NOMO-1 treated with DMSO at 0.1 percent for 48 hours (cell line): ENCODE measurements around the gene HSBP1L1.

ENCODE experiments used
- DNase-seq: peaks from one replicate; lab custom pipeline; 2025; ENCODE audit not compliant: unreplicated experiment; lab: John Stamatoyannopoulos, UW

The HSBP1L1 gene

GRCh38 chr18:79928563-79928960 lies 35.9 kb upstream of the HSBP1L1 start:
- no peak for DNase-seq

DNA sequence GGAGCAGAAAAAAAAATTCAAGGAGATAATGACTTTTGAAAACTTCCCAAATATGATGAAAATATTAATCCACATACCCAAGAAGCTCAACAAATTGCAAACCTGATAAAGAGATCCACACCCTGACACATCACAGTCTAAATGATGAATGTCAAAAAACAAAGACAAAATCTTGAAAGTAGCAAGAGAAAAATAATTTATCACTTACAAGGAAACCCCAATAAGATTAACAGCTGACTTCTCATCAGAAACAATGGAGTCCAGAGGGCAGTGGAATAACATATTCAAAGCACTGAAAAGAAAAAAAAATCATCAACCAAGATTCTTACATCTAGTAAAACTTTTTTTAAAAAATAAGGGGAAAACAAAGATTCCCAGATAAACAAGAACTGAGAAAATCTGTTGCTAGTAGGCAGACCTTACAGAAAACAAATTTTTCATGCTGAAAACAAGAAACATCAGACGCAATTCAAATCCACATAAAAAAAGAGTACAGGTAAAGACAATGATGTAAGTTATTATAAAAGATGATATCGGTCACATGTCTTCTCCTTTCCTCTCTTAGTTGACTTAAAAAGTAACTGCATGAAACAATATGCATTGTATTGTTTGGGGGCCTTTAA lies 34.3 kb upstream of the HSBP1L1 start:
- peak; percentile 12 for DNase-seq

DNA sequence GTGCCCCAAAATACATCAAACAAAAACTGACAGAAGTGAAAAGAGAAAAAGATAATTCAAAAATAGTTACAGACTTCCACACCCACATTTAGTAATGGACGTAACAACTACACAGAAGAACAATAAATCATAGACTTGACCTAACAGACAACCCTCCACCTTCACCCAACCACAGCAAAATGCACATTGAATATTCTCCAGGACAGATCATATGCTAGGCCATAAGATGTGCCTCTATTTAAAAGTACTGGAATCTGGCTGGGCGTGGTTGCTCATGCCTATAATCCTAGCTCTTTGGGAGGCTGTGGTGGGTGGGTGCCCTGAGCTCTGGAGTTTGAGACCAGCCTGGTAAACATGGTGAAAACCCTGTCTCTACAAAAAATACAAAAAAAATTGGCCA lies 33.0 kb upstream of the HSBP1L1 start:
- no peak for DNase-seq

DNA sequence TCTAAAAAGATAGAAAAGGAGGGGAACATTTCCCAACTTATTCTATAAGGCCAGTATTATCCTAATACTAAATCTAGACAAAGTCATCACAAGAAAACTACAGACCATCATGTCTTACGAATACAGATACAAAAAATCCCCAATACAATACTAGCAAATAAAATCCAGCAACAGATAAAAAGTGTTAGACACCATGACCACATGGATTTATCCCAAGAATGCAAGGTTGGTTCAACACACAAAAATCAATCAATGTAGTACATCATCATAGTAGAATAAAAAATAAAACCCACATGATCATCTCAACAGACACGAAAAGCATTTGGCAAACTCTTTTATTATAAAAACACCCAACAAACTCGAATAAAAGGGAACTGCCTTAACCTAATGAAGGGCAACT lies 31.5 kb upstream of the HSBP1L1 start:
- no peak for DNase-seq

DNA sequence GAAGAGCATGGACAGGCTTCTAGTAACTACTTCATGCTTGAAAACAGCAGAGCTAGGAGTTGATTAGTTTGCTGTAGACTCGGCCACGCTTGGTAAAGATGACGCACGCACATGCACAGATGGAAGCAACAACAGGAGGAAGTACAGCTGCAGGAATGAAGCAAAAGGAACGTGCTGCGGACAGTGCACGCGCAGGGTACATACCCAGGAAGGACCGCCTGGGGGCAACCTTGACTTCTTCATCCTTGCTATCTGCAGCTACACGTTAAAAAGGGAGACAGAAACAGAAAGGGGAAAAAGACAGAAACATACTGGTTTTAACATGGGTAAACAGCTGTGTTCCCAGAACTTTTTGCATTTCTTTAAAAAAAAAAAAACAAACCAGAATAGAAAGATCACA lies 30.7 kb upstream of the HSBP1L1 start:
- no peak for DNase-seq

GRCh38 chr18:79934311-79935097 lies 29.9 kb upstream of the HSBP1L1 start:
- no peak for DNase-seq

DNA sequence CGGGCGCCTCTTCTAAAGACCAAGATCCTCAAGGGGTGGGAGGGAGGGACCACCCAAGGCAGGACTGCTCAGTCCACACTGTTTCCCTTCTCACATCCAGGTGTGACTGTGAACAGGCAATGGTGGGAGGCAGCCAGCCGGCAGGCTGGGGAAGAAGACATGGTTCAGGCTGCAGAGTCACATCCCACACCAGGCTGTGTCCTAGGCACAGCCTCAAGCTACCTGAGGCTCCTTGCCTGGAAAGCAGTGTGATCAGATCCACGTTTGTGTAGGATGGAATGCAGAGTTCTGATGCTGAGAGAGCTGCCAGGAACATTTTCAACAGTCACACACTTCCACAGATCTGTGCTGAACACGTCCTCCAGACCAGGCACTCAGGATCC lies 29.4 kb upstream of the HSBP1L1 start:
- DNase-seq: no peak

DNA sequence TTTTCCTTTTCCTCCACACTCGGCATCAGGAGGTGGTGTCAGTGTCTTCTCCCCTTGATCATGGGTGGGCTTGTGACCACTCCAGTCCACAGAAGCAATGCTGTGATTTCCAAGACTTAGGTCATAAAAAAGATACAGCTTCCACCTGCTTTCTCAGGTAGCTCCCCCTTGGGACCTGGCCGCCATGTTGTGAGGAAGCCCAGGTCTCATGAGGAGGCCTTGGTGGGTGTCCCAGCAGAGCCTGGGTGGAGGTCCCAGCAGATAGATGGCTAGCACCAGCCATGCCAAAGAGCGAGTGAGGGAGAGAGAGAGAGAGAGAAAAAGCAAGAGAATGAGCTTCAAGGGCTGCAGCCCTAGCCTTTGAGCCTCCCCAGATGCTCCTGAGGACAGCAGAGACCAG lies 28.9 kb upstream of the HSBP1L1 start:
- DNase-seq: no peak

DNA sequence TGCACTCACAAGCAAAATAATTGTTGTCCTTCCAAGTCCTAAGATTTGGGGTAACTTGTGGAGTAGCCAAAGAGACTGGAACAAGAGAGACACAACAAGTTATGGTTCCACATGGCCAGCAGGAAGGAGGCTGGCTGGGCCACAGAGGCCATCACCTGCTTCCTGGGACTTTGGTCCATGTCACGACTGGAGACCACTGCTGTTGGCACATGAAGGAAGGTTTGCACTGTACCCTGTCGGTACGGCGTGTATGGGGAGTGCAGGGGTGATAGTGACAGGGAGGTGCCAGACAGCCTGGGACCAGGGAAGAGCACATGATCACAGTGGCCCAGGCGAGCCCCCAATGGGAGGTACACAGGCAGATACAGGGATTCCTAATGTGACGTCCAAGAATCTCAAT lies 28.5 kb upstream of the HSBP1L1 start:
- DNase-seq: no peak

DNA sequence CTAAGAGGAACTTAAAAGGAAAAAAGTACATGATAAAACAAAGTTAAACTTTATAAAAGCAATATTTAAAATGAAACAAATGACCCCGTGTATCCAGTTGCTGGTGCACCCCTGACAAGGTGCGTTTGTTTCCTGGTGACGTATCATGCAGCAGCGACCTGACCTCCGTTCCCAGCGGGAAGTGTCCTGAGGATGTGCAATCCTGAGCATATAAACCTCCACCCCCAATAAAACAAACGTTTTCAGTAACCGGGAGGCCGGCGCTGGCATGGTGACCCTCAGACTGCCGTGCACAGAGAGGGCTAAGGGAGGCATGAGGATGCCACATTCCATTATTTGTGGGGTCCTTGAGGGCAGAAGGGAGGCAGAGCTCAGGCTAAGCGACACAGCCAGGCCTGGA lies 27.8 kb upstream of the HSBP1L1 start:
- no peak for DNase-seq

- DNase-seq: no peak
Measured at GRCh38 chr18:79937103-79937860, 27.2 kb upstream of the HSBP1L1 start.

- DNase-seq: no peak
Measured at GRCh38 chr18:79938196-79938595, 26.2 kb upstream of the HSBP1L1 start.

DNA sequence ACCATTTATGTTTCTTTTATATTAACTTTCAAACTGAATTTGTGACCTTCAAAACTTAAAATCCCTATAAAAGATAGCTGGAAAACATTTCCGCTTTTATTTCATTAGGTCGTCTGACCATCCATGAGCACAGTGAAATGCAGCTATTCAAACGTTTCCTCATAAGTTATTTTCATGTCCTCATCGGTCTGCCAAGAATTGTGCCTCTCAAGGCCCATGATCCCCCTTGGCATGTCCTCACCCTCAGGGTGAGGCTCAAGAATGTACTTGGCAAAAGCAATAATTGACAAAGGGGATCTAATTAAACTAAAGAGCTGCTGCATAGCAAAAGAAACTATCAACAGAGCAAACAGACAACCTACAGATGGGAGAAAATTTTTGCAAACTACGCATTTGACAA lies 25.3 kb upstream of the HSBP1L1 start:
- DNase-seq: no peak

GRCh38 chr18:79940126-79940813 lies 24.2 kb upstream of the HSBP1L1 start:
- no peak for DNase-seq

DNA sequence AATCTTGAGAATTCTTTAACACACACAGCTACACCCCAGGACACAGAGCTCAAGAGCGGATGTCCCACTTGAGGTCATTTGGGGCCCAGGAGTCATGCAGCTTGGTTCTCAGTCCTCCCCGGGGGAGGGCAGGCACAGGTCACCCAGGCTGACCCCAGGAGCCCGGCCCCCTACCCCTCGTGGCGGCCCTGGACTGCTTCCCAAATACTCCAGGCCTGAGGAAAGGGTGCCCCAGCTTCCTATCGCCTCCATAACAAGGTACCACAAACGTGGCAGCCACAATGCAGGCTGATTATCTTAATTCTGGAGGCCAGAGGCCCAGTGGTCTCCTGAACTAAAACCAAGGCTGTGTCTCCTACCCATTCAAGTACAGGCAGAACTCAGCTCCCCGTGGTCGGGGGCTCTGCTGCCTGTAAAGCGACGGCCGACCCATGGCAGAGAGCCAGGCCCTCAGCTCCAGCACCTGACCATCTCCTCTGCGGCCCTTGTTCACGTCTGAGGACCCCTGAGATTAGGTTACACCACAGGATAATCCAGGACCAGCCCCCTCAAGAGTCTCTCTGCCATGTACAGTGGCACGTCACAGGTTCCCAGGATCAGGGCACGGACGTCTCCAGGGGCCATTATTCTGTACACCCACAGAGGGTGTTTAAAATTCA lies 23.5 kb upstream of the HSBP1L1 start:
- DNase-seq: no peak

- DNase-seq: no peak
Measured at GRCh38 chr18:79941473-79942119, 22.8 kb upstream of the HSBP1L1 start.

DNA sequence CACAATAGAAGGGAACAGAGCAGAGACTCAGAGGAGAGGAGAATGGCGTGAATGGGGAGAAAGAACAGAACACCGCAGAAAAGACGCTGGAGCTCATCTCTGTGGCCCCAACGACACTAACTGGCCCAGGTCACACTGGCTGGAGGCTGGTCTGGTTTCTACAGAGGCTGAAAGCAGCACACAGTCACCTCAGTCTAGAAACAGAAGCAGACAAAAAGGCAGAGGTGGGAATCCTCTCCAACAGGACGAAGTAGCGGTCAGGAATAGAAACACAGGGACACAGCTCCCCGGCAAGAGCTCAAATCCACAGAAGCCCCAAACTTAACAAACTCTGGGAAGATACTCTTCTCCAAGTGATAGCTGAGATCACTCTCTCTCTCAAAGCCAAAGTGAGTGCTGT lies 22.2 kb upstream of the HSBP1L1 start:
- no peak for DNase-seq

GRCh38 chr18:79942786-79943607 lies 21.4 kb upstream of the HSBP1L1 start:
- DNase-seq: no peak

GRCh38 chr18:79943608-79944125 lies 20.8 kb upstream of the HSBP1L1 start:
- no peak for DNase-seq
